MM.1S (cell line): ENCODE measurements around the gene CD320.

ENCODE experiments used
- EZH2phosphoT487 ChIP-seq: fragments of 300-600 bp; sonication (generic); IDR thresholded peaks from 2 replicates; pipeline ENCODE4 v1.6.1; 2018; ENCODE audit warnings: antibody characterized with exemption, low read length
- TF ChIP-seq, protein P1 (sequence below): fragments of 300-600 bp; sonication (generic); IDR thresholded peaks from 2 replicates; pipeline ENCODE4 v1.5.1; 2016; ENCODE audit warnings: antibody characterized with exemption, low read length, mixed read lengths

- TF ChIP-seq EZH2phosphoT487: no peak
- TF ChIP-seq, protein P1, sequence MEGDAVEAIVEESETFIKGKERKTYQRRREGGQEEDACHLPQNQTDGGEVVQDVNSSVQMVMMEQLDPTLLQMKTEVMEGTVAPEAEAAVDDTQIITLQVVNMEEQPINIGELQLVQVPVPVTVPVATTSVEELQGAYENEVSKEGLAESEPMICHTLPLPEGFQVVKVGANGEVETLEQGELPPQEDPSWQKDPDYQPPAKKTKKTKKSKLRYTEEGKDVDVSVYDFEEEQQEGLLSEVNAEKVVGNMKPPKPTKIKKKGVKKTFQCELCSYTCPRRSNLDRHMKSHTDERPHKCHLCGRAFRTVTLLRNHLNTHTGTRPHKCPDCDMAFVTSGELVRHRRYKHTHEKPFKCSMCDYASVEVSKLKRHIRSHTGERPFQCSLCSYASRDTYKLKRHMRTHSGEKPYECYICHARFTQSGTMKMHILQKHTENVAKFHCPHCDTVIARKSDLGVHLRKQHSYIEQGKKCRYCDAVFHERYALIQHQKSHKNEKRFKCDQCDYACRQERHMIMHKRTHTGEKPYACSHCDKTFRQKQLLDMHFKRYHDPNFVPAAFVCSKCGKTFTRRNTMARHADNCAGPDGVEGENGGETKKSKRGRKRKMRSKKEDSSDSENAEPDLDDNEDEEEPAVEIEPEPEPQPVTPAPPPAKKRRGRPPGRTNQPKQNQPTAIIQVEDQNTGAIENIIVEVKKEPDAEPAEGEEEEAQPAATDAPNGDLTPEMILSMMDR: no peak
These were observed 38.4 kb downstream of the CD320 start for GRCh38 chr19:8269724-8270123.
